H9 (cell line): Measurements from ENCODE around the gene NHS. TPM values are rescaled to one million over a fixed set of nuclear protein-coding genes. Genes with fewer than 3 reads are reported as not detected.

Experiments
- DNase-seq: peaks from one replicate; pipeline ENCODE4 v3.0.0-alpha.2; 2017
- H2AFZ ChIP-seq: one replicate; pipeline ENCODE4 v1.6.1; 2013; ENCODE audit warnings: mild to moderate bottlenecking, low read length, control low read depth, moderate library complexity
- H2AK5ac ChIP-seq: 2 replicates; pipeline ENCODE4 v1.6.1; 2013; ENCODE audit warnings: low read length, control low read depth, mixed read lengths; ENCODE audit not compliant: insufficient read length
- H2BK120ac ChIP-seq: one replicate; pipeline ENCODE4 v1.6.1; 2013; ENCODE audit warnings: low read depth, mild to moderate bottlenecking, low read length, control low read depth, inconsistent platforms; ENCODE audit not compliant: poor library complexity, severe bottlenecking
- H2BK12ac ChIP-seq: 2 replicates; pipeline ENCODE4 v1.6.1; 2013; ENCODE audit warnings: low read length, control low read depth, mixed read lengths, low read depth; ENCODE audit not compliant: insufficient read length
- H2BK15ac ChIP-seq: 2 replicates; pipeline ENCODE4 v1.6.1; 2013; ENCODE audit warnings: low read depth, low read length, control low read depth
- H2BK20ac ChIP-seq: one replicate; pipeline ENCODE4 v1.6.1; 2013; ENCODE audit warnings: low read depth, mild to moderate bottlenecking, low read length, control low read depth, inconsistent platforms; ENCODE audit not compliant: poor library complexity, severe bottlenecking
- H2BK5ac ChIP-seq: 2 replicates; pipeline ENCODE4 v1.6.1; 2013; ENCODE audit warnings: low read length, control low read depth, mixed read lengths; ENCODE audit not compliant: insufficient read length
- H3K14ac ChIP-seq: 2 replicates; pipeline ENCODE4 v1.6.1; 2013; ENCODE audit warnings: low read length, control low read depth; ENCODE audit not compliant: insufficient read depth
- H3K18ac ChIP-seq: 2 replicates; pipeline ENCODE4 v1.6.1; 2013; ENCODE audit warnings: low read depth, mild to moderate bottlenecking, mixed read lengths, low read length, control low read depth; ENCODE audit not compliant: insufficient read length
- H3K23ac ChIP-seq: 2 replicates; pipeline ENCODE4 v1.6.1; 2013; ENCODE audit warnings: low read length, control low read depth, mixed read lengths, low read depth; ENCODE audit not compliant: insufficient read length
- H3K23me2 ChIP-seq: 2 replicates; pipeline ENCODE4 v1.6.1; 2013; ENCODE audit warnings: low read depth, mild to moderate bottlenecking, mixed read lengths, low read length, control low read depth; ENCODE audit not compliant: insufficient read length, poor library complexity, severe bottlenecking
- H3K27ac ChIP-seq: 2 replicates; pipeline ENCODE4 v1.5.1; 2013; ENCODE audit warnings: low read length, control low read depth, mixed read lengths, low read depth; ENCODE audit not compliant: insufficient read length
- H3K27me3 ChIP-seq: 2 replicates; pipeline ENCODE4 v1.6.1; 2013; ENCODE audit warnings: low read length, control low read depth, inconsistent platforms; ENCODE audit not compliant: insufficient read depth
- H3K4ac ChIP-seq: 2 replicates; pipeline ENCODE4 v1.6.1; 2013; ENCODE audit warnings: low read depth, mild to moderate bottlenecking, control low read depth, inconsistent platforms, low read length, moderate library complexity
- H3K4me1 ChIP-seq: 2 replicates; pipeline ENCODE4 v1.6.1; 2013; ENCODE audit warnings: low read length, control low read depth, inconsistent platforms; ENCODE audit not compliant: insufficient read depth
- H3K4me2 ChIP-seq: 2 replicates; pipeline ENCODE4 v1.6.1; 2013; ENCODE audit warnings: low read length, control low read depth, mixed read lengths; ENCODE audit not compliant: insufficient read length, insufficient read depth
- H3K56ac ChIP-seq: 2 replicates; pipeline ENCODE4 v1.6.1; 2013; ENCODE audit warnings: low read depth, mild to moderate bottlenecking, mixed read lengths, low read length, control low read depth; ENCODE audit not compliant: insufficient read length
- H3K79me1 ChIP-seq: 2 replicates; pipeline ENCODE4 v1.6.1; 2013; ENCODE audit warnings: low read depth, mild to moderate bottlenecking, moderate library complexity, low read length, control low read depth, inconsistent platforms; ENCODE audit not compliant: insufficient read depth, poor library complexity, severe bottlenecking
- H3K79me2 ChIP-seq: 2 replicates; pipeline ENCODE4 v1.6.1; 2013; ENCODE audit warnings: low read length, control low read depth, inconsistent platforms; ENCODE audit not compliant: insufficient read depth
- H3K9ac ChIP-seq: 2 replicates; pipeline ENCODE4 v1.6.1; 2013; ENCODE audit warnings: low read length, control low read depth, mixed read lengths; ENCODE audit not compliant: insufficient read length; ENCODE audit errors: extremely low read depth
- H3K9me3 ChIP-seq: one replicate; pipeline ENCODE4 v1.6.1; 2013; ENCODE audit warnings: low read depth, low read length, inconsistent platforms; ENCODE audit not compliant: control insufficient read depth
- H3T11ph ChIP-seq: one replicate; pipeline ENCODE4 v1.6.1; 2013; ENCODE audit warnings: mild to moderate bottlenecking, low read length, control low read depth, inconsistent platforms
- H4K20me1 ChIP-seq: one replicate; pipeline ENCODE4 v1.6.1; 2013; ENCODE audit not compliant: control insufficient read depth, insufficient read length, insufficient read depth
- H4K5ac ChIP-seq: 2 replicates; pipeline ENCODE4 v1.6.1; 2013; ENCODE audit warnings: low read depth, mild to moderate bottlenecking, mixed read lengths, low read length, control low read depth; ENCODE audit not compliant: insufficient read length
- H4K8ac ChIP-seq: replicated peaks from 2 replicates; pipeline ENCODE4 v1.6.1; 2013; ENCODE audit warnings: low read length, control low read depth, mixed read lengths, low read depth; ENCODE audit not compliant: insufficient read length
- H4K91ac ChIP-seq: 2 replicates; pipeline ENCODE4 v1.6.1; 2013; ENCODE audit warnings: low read depth, mild to moderate bottlenecking, moderate library complexity, mixed read lengths, low read length, control low read depth; ENCODE audit not compliant: insufficient read length
- H3K27ac Mint-ChIP-seq, 3 experiments: 2 replicates in 2 of 3; 3 replicates in 1 of 3; pipeline ENCODE4 v1.8.0; 2020 to 2021; ENCODE audit warnings: mixed read lengths in 3 of 3, mild to moderate bottlenecking in 1 of 3, moderate library complexity in 1 of 3
- H3K27me3 Mint-ChIP-seq: 2 replicates; pipeline ENCODE4 v1.8.0; 2021; ENCODE audit warnings: low read depth, mild to moderate bottlenecking, moderate library complexity, mixed read lengths
- H3K36me3 Mint-ChIP-seq, 3 experiments: 2 replicates in 2 of 3; 3 replicates in 1 of 3; pipeline ENCODE4 v1.8.0; 2020 to 2021; ENCODE audit warnings: low read depth in 3 of 3, mixed read lengths in 3 of 3; ENCODE audit not compliant: insufficient read depth in 1 of 3
- H3K4me1 Mint-ChIP-seq, 2 experiments: 2 replicates each; pipeline ENCODE4 v1.8.0; 2020; ENCODE audit warnings: mixed read lengths in 2 of 2
- H3K4me3 Mint-ChIP-seq, 2 experiments: 2 replicates in 1 of 2; 3 replicates in 1 of 2; pipeline ENCODE4 v1.8.0; 2020 to 2021; ENCODE audit warnings: mild to moderate bottlenecking in 2 of 2, mixed read lengths in 2 of 2, moderate library complexity in 1 of 2
- H3K9me3 Mint-ChIP-seq, 2 experiments: 2 replicates in 1 of 2; 3 replicates in 1 of 2; pipeline ENCODE4 v1.8.0; 2020; ENCODE audit warnings: mild to moderate bottlenecking in 2 of 2, mixed read lengths in 2 of 2, moderate library complexity in 1 of 2
- CTCF ChIP-seq: fragments of 200-600 bp; sonication (generic); conservative IDR thresholded peaks from 3 replicates; pipeline ENCODE4 v1.8.0; 2021; ENCODE audit warnings: antibody characterized with exemption, mild to moderate bottlenecking
- WGBS: extraction: QIAGEN DNeasy Blood & Tissue Kit; methylation state at CpG from one replicate; pipeline ENCODE4 v1.1.7; 2013; ENCODE audit warnings: missing lambda C conversion rate, low lambda C conversion rate, mixed read lengths; ENCODE audit not compliant: insufficient read length; ENCODE audit errors: extremely low coverage; 5-methylcytosine and 5-hydroxymethylcytosine counted together
- total RNA-seq: library from RNA; stranded (reverse); gene quantifications from 2 replicates; pipeline ENCODE4 v1.2.1, GENCODE V29; 2021

NHS gene
- total RNA-seq, 1 experiment from 2014 or later, result 8.7 TPM

DNA sequence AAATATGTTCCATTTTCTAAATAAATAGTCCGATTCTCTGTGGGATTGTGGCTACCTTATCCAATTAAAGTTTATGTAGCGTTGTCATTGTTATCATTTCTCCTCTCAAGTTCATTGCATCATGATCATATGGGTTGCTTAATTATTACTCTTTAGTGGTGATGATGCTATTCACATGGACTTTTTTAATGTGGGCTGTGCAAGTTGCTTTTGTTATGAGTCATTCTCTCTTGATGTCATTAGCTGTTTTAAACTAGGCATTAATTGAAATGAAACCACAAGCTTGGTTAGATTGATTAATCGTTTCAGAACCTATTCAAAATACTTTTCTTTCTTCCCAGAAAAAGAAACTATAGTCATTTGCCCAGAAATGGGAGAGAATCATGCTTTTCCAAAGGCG is 38.2 kb downstream of the NHS start:
- Histone ChIP-seq H2BK15ac (no peak overlapping the region), H3K9ac (no peak overlapping the region), H3K79me2 (no peaks in the 10 kb centered on the region), H3K27me3 (no peaks in the 10 kb centered on the region), H2AK5ac (no peak overlapping the region), H2AFZ (no peak overlapping the region), H3K56ac (no peak overlapping the region), H2BK12ac (no peak overlapping the region), H4K91ac (no peak overlapping the region), H2BK5ac (no peak overlapping the region), H4K5ac (no peak overlapping the region), H3K9me3 (no peaks in the 10 kb centered on the region), H3K4ac (no peak overlapping the region), H3K14ac (no peak overlapping the region), H3K4me1 (peaks cover 20% of the 10 kb centered on the region), H2BK20ac (no peak overlapping the region), H4K20me1 (no peaks in the 10 kb centered on the region), H4K8ac (no peak overlapping the region), H3K23ac (no peak overlapping the region), H3K23me2 (no peaks in the 10 kb centered on the region), H3K27ac (no peak overlapping the region), H2BK120ac (no peak overlapping the region), H3K79me1 (no peaks in the 10 kb centered on the region), H3T11ph (no peak overlapping the region), H3K18ac (no peak overlapping the region), H3K4me2 (no peak overlapping the region)
- Mint-ChIP-seq H3K4me1 (peaks cover 54 to 64% of the 10 kb centered on the region in 2 experiments), H3K27me3 (peaks cover 17% of the 10 kb centered on the region), H3K36me3 (peaks cover 0 to 1% (median 0%) of the 10 kb centered on the region in 3 experiments; a peak in 2 of 7 replicates), H3K4me3 (no peak overlapping the region), H3K27ac (no peak overlapping the region), H3K9me3 (peaks cover 4 to 5% of the 10 kb centered on the region in 2 experiments; a peak in 4 of 5 replicates)
- DNase-seq, result no peak
- no CpG with 5 or more reads among the region's 4 CpGs for WGBS
- TF ChIP-seq CTCF, result no peak
